ENCODE measurements around the gene TAF9B. TPM values are rescaled to one million over a fixed set of nuclear protein-coding genes. Genes with fewer than 3 reads are reported as not detected.
A peak's percentile ranks its signal among the peaks of the same experiment; 100 is the strongest.
"Not testable (repeated sequence)": the region's sequence is repeated elsewhere in the genome, so short reads cannot be mapped to it uniquely, and the experiment has no call there.

The TAF9B gene, protein sequence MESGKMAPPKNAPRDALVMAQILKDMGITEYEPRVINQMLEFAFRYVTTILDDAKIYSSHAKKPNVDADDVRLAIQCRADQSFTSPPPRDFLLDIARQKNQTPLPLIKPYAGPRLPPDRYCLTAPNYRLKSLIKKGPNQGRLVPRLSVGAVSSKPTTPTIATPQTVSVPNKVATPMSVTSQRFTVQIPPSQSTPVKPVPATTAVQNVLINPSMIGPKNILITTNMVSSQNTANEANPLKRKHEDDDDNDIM
- total RNA-seq, result 15.3 TPM
- long read RNA-seq, transcript TAF9B-201 (7 exons, 2,713 nt), result major isoform, 15 of 18 reads
- long read RNA-seq, partial matches to known transcripts, result 2 of 18 reads
- long read RNA-seq, other reads (novel, unspliced or antisense), result 1 of 18 reads

DNA sequence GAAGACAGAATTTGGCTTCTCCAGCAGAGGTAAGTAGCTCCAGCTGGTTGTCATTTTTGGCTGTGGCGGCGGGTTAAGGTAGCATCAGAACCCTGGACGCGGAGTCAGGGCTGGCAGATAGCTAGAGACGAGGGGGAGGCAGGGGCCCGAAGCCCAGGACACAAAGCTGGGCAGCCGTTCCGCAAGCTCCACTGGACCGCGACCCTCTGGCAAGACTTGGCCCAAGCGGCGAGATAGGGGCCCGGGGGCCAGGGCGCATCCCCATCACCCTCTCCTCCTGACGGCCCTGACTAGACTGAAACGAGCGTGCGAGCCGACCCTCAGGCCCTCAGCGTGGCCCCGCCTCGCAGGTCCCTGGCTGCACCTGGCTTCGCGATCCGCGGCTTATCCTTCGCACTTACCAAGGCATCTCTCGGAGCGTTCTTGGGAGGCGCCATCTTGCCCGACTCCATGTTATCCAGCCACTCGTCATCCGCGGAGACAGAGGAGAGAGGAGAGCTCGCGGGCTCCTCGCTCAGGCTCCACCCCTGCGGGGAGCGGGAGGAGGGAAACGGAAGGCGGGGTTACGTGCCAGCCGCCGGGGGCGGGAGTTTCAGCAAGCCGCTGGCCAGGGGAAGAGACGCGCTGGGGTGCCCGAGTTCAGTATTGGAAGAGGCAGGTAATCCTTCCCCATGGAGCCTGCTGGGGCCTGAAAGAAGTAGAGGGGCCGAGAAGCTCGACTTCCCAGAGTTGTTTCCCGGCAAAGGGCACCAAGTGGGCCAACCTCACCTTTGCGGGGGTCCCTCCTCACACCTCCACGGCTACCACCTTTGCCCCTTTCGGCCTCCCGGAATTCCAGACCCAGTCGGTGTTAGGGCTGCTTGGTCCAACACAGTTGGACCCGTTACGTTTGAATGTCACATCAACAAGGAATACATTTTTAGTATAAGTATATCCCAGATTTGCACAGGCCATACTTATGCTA, at the start of gene TAF9B:
Gene TAF9B, minus strand, starts transcription at position 491 of the 964 bp plus-strand sequence. Its CDS starts 39 bp downstream, at position 452.
- peak; percentile 95 for DNase-seq (ENCODE audit: low spot score)

DNA sequence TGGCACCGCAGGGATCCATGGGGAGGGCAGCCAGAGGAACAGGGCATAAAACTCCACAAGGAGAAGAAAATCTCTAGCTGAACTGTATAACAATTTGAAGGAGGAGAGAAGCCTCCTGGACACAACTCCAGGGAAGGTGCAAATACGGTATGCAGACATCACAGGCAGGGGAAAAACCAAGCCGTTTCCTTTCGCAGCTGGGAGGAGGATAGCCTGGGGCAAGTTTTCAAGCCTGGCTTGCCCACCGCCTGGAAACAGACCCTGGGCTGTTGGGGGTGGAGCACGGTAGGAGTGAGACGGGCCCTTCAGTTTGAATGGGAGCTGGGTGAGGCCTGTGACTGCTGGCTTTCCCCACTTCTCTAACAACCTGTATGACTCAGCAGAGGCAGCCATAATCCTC, 43.4 kb upstream of the TAF9B start:
- no peak for DNase-seq (ENCODE audit: low spot score)

DNA sequence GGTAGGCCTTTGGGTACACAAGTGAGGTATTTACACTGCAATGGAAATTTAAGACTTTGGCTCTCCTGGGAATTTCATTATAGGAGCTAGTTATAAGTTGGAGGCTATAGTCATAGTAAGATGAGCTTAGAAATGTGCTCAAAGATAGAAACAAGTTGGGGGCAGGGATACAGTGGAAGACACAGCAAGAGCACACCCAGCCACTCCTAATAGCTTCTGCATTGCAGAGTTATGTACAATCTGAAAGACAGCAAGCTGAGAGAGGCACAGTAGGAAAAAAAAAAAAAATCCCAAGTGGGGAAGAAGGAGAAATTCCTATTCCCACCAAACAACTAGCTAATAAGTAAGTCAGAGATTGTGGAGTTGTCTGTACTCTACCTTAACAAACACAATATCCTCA, 41.9 kb upstream of the TAF9B start:
- DNase-seq (ENCODE audit: low spot score), result no peak

DNA sequence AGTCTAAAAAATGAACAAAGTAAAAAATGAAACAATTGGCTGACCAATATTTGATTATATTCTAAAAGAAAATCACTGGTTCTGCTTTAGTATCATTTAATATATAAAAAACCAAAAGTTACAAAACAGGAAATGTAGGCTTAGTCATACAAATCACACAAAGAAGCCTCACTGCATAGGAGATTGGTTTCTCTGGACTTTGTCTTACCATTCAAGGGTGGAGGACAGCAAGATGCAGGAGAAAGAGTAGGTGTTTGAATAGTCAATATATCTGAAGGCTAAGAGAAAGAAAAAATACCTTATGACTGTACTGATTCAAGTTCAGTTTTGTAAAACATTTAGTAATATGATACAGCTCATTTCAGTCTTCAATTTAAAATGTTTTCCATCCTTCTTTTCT, 28.6 kb upstream of the TAF9B start:
- no peak for DNase-seq (ENCODE audit: low spot score)

DNA sequence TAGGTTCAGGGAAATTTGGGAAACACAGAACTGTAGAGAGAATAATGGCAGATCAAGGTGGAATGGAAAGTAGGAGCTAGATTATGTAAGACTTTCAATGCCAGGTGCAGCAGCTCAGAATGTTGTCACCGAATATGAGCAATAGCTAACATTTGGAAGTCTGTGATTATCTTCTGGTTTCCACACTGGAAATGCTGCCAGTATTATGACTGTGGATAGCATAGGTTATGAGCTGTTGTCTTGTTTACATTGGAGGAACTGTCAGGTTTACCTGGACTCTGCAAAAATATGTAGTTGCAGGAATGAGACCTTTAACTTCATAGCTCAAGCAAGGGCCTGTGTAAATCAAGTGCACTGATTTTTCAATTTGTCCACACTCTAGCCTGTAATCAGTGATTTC, 26.0 kb upstream of the TAF9B start:
- DNase-seq (ENCODE audit: low spot score), result no peak

DNA sequence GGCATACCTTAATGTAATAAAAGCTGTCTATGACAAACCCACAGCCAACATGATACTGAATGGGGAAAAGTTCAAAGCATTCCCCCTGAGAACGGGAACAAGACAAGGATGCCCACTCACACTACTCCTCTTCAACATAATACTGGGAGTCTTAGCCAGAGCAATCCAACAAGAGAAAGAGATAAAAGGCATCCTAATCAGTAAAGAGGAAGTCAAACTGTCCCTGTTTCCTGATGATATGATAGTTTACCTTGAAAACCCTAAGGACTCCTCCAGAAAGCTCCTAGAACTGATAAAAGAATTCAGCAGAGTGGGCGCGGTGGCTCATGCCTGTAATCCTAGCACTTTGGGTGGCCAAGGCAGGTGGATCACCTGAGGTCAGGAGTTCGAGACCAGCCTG, 23.7 kb upstream of the TAF9B start:
- not testable (repeated sequence) for DNase-seq (ENCODE audit: low spot score)

DNA sequence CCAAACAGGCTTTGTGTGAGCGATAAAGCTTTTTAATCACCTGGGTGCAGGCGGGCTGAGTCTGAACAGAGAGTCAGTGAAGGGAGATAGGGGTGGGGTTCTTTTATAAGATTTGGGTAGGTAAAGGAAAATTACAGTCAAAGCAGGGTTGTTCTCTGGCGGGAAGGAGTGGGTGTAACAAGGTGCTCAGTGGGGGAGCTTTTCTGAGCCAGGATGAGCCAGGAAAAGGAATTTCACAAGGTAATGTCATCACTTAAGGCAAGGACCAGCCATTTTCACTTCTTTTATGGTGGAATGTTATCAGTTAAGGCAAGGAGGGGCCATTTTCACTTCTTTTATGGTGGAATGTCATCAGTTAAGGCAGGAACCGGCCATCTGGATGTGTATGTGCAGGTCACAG, 21.3 kb upstream of the TAF9B start:
- DNase-seq (ENCODE audit: low spot score), result not testable (repeated sequence)

DNA sequence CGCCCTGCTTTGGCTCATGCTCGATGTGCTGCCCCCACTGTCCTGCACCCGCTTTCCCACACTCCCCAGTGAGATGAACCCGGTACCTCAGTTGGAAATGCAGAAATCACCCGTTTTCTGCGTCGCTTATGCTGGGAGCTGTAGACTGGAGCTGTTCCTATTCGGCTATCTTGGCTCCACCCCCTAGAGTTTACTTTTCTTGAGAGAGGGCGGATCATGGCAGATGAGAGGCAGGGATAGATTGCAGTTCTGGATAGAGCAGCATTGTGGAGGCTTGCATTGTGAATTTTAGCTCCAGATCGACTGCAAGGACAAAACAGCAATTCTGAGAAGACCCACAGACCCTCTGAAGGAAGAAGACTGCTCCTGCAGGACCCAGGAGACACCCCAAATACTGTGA, 18.4 kb upstream of the TAF9B start:
- not testable (repeated sequence) for DNase-seq (ENCODE audit: low spot score)

DNA sequence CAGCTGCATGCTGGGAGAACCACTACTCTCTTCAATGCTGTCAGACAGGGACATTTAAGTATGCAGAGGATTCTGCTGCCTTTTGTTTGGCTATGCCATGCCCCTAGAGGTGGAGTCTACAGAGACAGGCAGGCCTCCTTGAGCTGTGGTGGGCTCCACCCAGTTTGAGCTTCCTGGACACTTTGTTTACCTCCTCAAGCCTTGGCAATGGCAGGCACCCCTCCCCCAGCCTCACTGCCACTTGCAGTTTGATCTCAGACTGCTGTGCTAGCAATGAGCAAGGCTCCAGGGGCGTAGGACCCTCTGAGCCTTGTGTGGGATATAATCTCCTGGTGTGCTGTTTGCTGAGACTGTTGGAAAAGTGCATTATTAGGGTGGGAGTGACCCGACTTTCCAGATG, 17.9 kb upstream of the TAF9B start:
- DNase-seq (ENCODE audit: low spot score), result not testable (repeated sequence)

DNA sequence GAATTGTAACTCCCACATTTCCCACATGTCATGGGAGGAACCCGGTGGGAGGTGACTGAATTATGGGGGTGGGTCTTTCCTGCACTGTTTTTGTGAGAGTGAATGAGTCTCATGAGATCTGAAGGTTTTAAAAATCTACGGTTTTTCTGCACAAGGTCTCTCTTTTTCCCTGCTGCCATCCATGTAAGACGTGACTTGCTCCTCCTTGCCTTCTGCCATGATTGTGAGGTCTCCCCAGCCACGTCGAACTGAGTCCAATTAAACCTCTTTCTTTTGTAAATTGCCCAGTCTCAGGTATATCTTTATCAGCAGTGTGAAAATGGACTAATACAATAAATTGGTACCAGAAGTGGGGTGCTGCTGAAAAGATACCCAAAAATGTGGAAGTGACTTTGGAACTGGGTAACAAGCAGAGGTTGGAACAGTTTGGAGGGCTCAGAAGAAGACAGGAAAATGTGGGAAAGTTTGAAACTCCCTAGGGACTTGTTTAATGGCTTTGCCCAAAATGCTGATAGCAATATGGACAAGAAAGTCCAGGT, 7.6 kb upstream of the TAF9B start:
- not testable (repeated sequence) for DNase-seq (ENCODE audit: low spot score)

DNA sequence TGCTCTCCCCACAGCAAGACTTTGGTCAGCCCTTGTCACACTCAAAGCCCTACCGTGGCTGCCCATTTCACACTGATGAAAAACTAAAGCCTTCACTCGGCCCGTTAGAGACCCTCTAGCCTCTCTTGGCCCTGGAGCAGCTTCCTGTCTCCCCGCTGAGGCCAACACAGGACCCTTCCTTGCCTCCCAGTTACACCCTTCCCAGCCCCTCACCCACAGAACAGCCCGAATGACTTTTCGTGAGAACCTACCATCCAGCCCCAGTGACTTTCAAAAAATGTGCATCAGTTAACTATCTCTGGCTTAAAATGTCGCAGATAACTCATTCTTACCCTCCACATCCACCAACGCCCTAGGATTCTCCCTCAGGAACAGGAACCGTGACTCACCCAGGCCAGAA, 756 bp upstream of the TAF9B start:
- no peak for DNase-seq (ENCODE audit: low spot score)

DNA sequence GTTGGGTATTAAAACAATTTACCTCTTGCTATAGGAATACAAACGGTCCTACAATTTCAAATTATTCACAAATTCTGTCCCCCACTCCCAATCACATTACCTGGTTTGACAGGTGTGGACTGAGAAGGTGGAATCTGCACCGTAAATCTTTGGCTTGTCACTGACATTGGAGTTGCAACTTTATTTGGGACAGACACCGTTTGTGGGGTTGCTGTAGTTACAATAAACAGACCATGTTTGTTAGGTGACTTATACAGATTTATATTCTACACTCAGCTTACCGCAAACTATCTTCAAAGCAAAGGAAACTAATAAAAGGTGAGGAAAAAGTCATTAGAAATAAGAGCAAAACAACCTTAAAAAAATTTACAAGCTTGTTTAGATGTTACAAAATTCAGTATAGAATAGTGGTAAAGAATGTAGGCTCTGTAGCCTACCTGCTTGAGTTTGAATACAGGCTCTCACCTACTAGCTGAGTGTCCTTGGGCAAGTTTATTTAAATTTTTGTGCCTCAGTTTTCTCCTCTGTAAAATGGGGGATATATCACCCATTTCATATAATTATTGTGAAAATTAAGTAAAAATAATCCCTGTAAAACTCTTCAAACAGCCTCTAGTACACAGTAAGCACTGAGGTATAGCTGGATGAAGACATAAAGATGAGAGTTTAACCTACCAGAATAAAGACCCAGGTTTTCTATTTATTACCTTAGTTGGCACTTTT, 6.1 kb downstream of the TAF9B start:
- DNase-seq (ENCODE audit: low spot score), result no peak

DNA sequence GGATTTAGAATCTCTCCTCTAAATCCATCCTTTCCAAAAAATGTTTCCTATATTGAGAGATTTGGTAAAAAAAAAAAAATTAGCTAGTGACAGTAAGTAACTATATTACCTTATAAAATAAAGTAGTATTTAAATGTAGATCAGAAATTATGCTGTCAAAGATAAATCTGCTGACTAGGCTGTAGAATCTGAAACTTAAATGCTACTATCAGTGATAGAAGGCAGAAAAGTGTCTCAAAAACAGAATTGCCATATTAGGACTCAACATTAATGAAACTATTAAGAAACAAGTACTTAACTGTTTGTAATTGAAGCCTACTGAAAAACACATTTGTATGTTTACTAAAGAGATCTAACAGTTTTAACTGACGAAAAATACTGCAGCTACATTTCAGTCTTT, 8.3 kb downstream of the TAF9B start:
- no peak for DNase-seq (ENCODE audit: low spot score)

DNA sequence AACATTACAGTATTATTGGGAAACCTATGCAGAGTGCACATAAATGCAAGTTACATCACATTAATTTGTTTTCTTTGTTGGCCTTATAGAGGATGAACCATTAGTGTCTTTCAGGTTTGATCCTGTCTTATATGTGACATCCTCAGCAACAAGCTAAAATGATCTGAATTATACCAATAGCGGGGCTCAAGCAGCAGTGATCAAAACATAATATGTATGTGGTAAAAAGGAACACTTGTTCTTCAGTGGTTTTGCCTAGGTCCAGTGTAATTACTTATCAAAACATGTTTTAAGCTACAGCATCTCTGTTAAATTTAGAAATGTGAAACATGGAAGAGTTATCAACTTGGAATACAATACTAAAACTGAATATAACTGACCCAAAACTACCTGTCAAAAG, 9.1 kb downstream of the TAF9B start:
- no peak for DNase-seq (ENCODE audit: low spot score)

DNA sequence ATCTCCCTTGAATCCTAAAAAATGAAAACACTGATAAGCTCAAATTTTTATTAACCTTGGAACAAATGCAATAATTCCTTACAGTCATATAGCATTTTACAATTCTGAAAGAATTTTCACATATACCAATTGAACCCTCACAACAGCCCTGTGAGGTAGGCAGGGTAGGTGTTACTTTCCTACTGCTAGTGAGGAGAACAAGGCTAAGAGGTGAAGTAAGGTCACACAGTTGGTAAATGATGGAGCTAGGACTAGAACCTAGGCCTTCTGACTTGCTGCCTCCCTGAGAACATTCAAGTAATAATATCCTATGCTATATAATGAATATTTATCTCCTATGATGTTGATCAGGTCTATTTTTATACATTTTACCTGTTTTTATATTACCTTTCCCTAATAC, 9.7 kb downstream of the TAF9B start:
- no peak for DNase-seq (ENCODE audit: low spot score)

DNA sequence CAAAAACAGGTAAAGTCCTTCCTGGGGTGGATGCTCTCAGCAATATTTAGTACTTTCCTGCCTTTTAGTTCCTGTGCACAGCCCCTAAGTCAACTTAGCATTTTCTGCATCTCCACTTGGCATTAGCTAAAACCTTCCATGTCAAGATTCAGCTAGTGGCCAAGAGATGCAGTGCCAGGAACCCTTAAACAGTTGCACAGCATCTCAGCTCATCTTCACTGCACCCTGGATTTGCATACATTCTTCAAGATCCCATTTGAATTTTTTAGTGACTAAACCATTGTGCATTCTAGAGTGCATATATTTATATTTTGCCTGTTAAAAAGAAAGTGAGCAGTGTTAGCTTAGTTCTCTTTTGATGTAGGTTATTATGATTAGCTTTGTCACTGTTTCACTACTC, 13.7 kb downstream of the TAF9B start:
- DNase-seq (ENCODE audit: low spot score), result not testable (repeated sequence)

DNA sequence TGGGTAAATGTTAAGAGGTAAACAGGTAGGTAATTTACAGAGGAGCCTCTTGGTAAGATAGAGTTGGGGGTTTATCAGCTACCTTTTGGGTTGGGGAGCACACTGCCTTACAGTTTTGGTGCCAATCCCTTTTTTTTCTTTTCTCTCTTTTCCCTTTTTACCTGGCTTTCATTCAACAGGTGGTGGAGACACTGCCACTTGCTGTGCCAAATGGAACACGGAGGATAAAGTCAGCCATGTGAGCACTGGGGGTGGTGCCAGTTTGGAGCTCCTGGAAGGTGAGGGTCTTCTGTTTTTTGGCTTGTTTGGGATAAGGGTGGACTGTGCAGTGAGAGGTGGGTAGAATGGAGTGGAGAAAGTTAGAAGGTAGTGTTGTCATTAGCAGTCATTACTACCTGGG, 14.3 kb downstream of the TAF9B start:
- DNase-seq (ENCODE audit: low spot score), result no peak

DNA sequence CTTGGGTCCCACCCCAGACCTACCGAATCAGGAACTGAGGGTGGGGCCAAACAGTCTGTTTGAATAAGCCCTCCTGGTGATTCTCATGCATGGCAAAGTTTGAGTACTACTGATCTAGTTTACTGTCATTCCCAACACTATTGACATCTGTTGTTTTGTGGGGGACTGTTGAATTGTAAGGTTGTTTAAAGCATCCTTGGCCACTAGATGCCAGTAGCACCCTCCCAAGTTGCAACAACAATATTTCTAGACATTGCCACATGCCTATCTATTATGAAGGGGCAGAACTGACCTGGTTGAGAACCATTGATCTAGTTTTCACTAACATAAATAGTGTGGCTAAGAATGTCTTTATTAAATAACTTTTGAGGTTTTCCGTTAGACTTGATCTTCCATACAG, 15.1 kb downstream of the TAF9B start:
- DNase-seq (ENCODE audit: low spot score), result no peak

DNA sequence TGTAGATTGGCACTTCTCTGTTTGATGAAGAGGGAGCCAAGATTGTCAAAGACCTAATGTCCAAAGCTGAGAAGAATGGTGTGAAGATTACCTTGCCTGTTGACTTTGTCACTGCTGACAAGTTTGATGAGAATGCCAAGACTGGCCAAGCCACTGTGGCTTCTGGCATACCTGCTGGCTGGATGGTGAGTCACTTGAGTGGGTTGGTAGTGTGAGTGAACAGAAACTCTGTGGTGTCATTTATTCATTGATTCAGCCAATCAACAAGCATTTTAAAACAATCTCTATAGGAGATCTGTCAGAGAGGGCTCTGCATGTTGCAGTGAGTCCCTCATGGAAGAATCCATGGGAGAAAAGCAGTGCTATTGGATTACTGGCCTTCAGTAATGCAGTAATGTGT, 16.3 kb downstream of the TAF9B start:
- no peak for DNase-seq (ENCODE audit: low spot score)

DNA sequence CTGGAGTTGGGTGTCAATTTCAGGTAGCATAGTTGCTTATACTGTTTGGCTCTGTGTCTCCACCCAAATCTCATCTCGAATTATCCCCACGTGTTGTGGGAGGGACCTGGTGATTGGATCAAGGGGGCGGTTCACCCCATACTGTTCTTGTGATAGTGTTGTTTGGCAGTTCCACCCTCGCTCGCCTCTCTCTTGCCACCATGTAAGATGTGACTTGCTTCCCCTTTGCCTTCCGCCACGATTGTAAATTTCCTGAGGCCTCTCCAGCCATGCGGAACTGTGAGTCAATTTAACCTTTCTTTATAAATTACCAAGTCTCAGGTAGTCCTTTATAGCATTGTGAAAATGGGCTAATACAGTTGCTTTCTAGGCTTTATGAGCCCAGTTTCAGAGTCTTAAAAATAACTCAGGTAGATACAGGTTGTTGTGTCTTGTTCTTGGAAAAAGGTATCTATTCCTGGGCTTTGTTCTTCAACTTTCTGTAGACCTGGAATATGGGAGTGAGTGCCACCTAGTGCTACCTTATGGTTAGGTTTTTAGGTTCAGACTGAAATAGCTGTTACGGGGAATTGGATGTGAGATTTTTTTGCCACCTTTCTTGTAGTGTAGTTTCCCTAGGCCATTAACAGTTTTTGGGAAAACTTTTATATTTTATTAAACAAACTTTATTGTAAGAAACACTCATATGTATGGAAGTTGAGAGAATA, 19.8 kb downstream of the TAF9B start:
- DNase-seq (ENCODE audit: low spot score), result no peak

DNA sequence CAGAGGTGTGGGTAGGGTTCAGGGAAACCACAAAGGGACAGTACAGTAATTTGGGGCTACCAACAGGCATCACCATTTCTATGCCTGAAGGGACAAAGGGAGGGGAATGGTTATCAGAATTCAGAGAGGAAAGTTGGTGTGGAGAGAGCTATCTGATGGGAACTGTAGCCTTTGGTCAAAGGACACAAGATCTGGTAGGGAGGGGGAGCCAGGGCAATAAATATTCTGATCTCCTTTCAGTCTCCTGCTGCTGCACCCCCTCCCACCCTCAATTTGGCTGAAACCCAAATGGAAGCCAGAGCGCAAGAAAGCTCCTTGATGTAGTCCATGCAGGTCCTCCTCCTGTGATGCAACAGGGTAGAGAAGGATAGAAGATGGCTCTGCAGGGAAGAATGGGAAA, 20.8 kb downstream of the TAF9B start:
- no peak for DNase-seq (ENCODE audit: low spot score)

All from mesenteric fat pad (tissue), 1 donor.